SK-MEL-5 (cell line): ENCODE results near the gene LYVE1. TPM values are rescaled to one million over a fixed set of nuclear protein-coding genes. Genes with fewer than 3 reads are reported as not detected.
"Not testable (repeated sequence)": the region's sequence is repeated elsewhere in the genome, so short reads cannot be mapped to it uniquely, and the experiment has no call there.

Experiments used
- DNase-seq: peaks from one replicate; pipeline ENCODE4 v3.0.0-alpha.2; 2016; ENCODE audit warnings: low read depth, low spot score
- in situ Hi-C: cut with HindIII; loops from 2 replicates; pipeline ENCODE4 v1.10.0; 2016; ENCODE audit warnings: low sequenced_read_pairs, high pct_unique_total_duplicates, low pct_unique_long_range_greater_than_20kb
- total RNA-seq: library from RNA; depleted of rRNA; stranded (reverse); fragments of >200 nt; shearing (Covaris generic); gene quantifications from 2 replicates; pipeline ENCODE4 v1.2.3, GENCODE V29; 2014

LYVE1 gene
- total RNA-seq, 1 experiment from 2014 or later, result not detected

- in situ Hi-C loops, result no loop called here
Observed at GRCh38 chr11:10598816-10599215, 30.4 kb upstream of the LYVE1 start.

DNA sequence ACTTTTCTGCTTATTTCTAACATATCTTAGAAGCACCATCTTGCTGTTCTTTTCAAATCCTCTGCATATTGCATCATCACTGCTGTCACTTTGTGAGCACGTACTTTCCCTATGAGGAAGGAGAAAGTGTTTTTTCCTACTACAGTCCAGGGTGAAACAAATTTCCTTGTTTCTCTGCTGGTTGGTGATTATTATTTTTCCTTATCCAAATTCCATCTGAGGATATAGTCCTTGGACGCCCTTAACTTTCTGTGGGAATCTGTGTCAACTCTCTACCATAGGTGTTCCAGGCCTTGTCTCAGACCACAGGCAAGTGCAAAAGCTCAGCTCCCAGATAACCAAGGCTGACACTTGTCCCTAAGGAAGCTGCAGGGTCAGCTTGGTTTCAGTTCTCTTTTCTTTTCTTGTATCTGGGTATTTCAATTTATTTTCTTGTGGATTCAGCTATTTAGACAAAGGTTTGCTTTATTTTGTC lies 29.4 kb upstream of the LYVE1 start:
- in situ Hi-C loops, result no loop called here
- DNase-seq, result no peak

More at GRCh38 chr11:10598816-10599215, 30.4 kb upstream of the LYVE1 start:
- no peak for DNase-seq

DNA sequence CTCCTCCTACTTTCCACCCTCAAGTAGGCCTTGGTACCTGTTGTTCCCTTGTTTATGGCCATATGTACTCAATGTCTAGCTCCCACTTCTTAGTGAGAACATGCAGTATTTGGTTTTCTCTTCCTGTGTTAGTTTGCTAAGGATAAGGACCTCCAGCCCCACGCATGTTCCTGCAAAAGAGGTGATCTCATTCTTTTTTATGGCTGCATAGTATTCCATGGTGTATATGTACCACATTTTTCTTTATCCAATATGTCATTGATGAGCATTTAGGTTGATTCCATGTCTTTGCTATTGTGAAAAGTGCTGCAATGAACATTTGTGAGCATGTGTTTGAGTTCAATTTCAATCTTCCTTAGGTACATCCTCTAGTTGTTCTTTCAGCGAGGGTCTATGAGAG lies 27.4 kb upstream of the LYVE1 start:
- in situ Hi-C loops, DNase-seq: not testable (repeated sequence)

- in situ Hi-C loops, result no loop called here
- no peak for DNase-seq
Observed at GRCh38 chr11:10594407-10594806, 25.9 kb upstream of the LYVE1 start.

DNA sequence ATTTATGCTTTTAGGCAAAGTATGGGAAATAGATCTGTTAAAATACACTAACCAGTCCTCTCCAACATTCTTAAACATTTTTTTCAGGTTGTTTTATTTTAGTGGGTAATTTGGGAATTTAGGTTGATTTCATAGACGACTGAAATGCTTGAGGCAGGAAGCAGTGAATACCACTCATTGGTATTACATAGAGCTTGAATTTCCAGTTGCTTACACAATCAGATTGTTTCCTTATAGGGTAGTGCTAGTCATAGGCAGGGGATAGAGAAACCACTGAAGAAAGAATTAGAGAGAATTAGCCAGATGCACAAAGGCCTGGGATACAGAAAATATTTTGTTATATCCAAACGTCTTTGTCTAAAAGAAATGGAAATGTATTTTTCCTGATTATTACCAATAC lies 23.9 kb upstream of the LYVE1 start:
- in situ Hi-C loops, result no loop called here
- DNase-seq, result no peak

- in situ Hi-C loops, result no loop called here
Observed at GRCh38 chr11:10591741-10592140, 23.3 kb upstream of the LYVE1 start.

GRCh38 chr11:10590218-10590915 lies 21.9 kb upstream of the LYVE1 start:
- in situ Hi-C loops, result no loop called here
- no peak for DNase-seq

More at GRCh38 chr11:10591741-10592140, 23.3 kb upstream of the LYVE1 start:
- no peak for DNase-seq

GRCh38 chr11:10588904-10589303 lies 20.4 kb upstream of the LYVE1 start:
- in situ Hi-C loops, result no loop called here

DNA sequence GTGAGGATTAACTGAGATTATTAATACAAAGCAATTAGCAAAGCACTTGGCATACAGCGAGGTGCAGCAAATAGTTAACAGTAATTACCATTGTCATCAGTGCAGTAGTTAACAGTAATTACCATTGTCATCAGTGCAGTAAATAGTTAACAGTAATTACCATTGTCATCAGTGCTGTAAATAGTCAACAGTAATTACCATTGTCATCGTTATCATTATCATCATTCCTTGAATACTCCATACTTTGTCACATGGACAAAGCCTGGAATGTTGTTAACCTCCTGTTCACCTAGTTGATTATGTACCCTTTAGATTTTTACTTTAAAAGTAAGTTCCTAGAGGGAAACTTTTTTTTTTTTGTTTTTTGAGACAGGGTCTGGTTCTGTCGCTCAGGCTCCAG lies 19.5 kb upstream of the LYVE1 start:
- no peak for DNase-seq
- in situ Hi-C loops, result no loop called here

More at GRCh38 chr11:10588904-10589303, 20.4 kb upstream of the LYVE1 start:
- no peak for DNase-seq

DNA sequence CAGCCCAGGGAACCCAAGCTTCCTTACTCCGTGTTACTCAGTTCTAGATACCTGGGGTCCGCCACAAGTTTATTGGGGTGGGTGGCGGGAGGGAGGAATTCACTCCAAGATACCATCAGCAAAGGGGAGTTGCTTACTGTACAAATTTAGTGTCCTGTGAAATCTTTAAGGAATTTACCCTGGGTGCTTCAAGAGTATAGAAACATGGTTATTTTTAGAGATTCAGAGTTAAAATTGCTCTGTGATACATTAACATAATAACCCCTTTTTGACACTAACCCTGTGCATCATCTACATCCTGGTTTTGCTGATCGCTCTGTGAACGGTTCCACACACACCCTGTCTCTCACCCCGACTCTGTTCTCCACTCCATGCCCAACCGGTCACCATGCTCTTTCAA lies 18.9 kb upstream of the LYVE1 start:
- DNase-seq, result no peak
- in situ Hi-C loops, result no loop called here

DNA sequence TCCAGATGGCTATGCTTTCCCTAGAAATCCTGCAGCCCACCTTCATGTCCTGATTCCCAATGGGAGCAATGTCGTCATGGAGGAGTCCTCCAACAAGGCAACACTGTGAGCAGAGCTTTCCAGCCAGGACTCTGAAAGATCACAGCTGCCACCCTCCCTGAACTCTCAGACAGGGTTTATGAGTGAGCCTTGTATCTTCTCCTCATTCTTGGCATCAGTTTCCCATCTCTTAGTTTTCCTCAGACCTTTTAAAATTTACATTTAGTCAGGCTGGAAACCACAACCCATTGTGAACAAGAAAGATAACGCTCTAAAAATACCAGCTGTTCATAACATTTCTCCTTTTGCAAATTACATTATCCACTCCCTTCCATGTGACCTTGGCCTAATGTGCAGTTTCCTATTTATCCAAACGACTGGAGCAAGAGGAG lies 15.6 kb upstream of the LYVE1 start:
- in situ Hi-C loops, result no loop called here
- no peak for DNase-seq

DNA sequence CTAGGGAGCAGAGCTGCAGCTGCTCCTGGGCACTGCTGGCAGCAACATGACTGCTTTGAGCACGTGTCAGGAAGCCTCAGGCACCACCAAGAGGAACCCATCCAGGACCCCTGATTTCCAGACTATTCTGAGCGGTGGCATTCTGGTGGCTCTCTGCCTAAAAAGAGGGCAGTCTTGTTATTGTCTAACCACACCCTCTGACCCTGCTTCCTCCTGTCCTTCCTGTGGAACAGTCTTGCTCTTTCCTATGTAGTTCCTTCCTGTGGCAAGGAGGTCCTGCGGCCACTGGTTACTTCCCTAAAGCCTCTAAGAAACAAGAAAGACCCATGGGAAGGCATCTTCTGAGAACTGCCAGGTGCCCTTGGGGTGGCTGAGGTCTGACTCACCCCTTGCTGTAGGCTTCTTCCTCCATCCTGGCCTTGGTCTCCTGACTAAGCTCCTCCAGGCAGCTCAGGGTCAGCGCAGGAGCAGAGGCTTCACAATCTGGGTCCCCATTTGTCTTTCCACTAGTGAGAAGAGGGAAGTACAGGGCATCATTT lies 13.1 kb upstream of the LYVE1 start:
- no peak for DNase-seq
- in situ Hi-C loops, result no loop called here

DNA sequence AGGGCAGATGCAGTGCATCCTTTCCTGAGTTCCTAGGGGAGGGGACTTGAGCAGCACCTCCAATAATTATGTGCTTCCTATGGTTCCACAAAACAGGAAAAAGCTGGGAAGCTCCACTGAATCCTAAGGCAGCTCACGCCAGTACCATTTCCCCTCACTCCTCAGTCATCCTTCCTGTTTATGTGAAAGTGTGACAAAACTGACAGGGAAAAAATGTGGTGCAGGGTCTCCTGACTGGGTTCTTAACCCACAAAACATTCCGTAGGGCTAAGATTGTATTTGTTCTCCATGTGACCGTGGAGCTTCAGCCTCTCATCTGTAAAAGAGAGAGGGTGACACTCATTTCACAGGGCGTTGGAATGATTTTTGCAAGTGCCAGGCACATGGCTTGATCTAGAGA lies 12.2 kb upstream of the LYVE1 start:
- in situ Hi-C loops, result no loop called here
- DNase-seq, result no peak

GRCh38 chr11:10579700-10580099 lies 11.2 kb upstream of the LYVE1 start:
- in situ Hi-C loops, result no loop called here
- no peak for DNase-seq

DNA sequence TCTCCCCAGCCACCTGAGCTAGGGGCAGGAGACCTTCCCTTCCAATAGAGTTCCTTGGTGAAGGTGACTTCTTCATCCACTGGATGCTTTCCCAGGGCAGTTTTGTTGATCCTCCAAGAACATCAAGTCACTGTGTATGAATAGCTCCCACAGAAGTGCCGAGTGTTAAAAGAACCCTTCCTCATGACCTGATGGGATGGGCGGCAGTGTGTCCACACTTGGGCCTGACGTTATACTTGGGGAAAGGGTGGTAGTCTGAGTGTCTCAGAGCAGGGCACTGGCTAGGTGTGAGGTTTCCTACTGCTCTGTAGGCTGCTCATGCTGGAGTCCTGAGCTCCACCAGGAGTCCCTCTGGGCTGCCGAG lies 7.6 kb upstream of the LYVE1 start:
- DNase-seq, result no peak
- in situ Hi-C loops, result no loop called here

DNA sequence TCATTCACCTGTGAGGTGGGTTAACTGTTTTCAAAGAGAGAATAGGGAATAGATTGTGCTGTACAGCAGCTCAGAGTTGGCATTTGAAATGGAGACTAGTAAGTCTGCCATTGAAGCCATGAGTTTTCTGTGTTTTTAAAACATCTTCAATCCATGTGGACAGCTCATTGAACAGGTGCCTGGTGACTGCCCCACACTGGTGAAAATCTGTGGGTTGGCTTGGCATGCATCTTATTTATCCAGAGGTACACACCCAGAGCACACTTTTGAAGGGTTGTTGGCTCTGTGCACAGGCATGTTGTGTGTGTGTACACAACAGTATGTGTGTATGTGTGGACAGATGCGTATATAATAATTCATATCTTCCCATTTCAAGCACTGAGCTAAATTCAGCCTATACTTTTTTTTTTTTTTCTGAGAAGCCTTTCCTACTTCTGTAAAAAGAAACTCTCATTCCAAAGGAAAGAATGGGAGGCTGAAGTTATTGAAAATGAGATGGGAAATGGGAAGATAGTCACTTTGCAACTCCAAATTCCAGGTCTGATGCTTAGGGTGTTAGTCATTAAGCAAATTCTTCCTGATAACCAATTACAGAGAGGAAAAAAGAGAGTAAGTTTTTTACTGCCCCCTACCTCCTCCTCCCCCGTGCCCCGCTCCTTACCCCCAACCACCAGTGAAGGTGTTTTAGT lies 7.0 kb upstream of the LYVE1 start:
- DNase-seq, result no peak
- in situ Hi-C loops, result no loop called here

DNA sequence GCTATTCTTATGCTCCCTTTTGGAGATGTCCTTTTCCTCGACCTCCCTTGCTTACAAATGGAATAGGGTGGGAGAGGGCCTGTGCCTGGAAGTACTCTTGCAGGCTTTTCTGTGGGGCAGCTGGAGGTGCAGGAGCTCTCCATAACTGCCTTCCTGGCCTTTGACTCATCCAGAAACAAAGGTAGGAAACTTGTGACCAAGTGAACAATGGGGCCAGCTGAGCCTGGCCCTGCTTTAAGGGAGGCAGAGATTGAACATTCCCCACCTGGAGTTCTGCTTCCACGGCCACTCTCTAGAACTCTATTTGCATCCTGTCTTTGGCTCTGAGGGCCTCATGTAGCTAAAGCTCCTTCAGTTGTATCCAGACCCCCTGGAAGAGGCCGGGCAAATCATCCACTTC lies 5.1 kb upstream of the LYVE1 start:
- no peak for DNase-seq
- in situ Hi-C loops, result no loop called here

GRCh38 chr11:10573028-10573427 lies 4.6 kb upstream of the LYVE1 start:
- in situ Hi-C loops, result no loop called here
- no peak for DNase-seq

GRCh38 chr11:10572533-10572932 lies 4.1 kb upstream of the LYVE1 start:
- no peak for DNase-seq
- in situ Hi-C loops, result no loop called here
